ENCODE measurements around the gene USP20.
A peak's percentile ranks its signal among the peaks of the same experiment; 100 is the strongest.

The USP20 gene

GRCh38 chr9:129854588-129855110 is 19.4 kb downstream of the USP20 start:
- no peak for DNase-seq (ENCODE audit: low read depth, low spot score)

- no peak for DNase-seq (ENCODE audit: low read depth, low spot score)
These were observed 21.9 kb downstream of the USP20 start for GRCh38 chr9:129857207-129857606.

- no peak for DNase-seq (ENCODE audit: low read depth, low spot score)
These were observed 23.1 kb downstream of the USP20 start for GRCh38 chr9:129858167-129858962.

GRCh38 chr9:129860653-129861446 is 25.6 kb downstream of the USP20 start:
- no peak for DNase-seq (ENCODE audit: low read depth, low spot score)

GRCh38 chr9:129861447-129861827 is 26.2 kb downstream of the USP20 start:
- no peak for DNase-seq (ENCODE audit: low read depth, low spot score)

GRCh38 chr9:129863059-129863690 is 27.9 kb downstream of the USP20 start:
- DNase-seq (ENCODE audit: low read depth, low spot score): no peak

GRCh38 chr9:129864991-129865647 is 29.9 kb downstream of the USP20 start:
- no peak for DNase-seq (ENCODE audit: low read depth, low spot score)

GRCh38 chr9:129865668-129866320 is 30.5 kb downstream of the USP20 start:
- DNase-seq (ENCODE audit: low read depth, low spot score): no peak

GRCh38 chr9:129866394-129867135 is 31.3 kb downstream of the USP20 start:
- DNase-seq (ENCODE audit: low read depth, low spot score): no peak

GRCh38 chr9:129867136-129868022 is 32.1 kb downstream of the USP20 start:
- DNase-seq (ENCODE audit: low read depth, low spot score): no peak

GRCh38 chr9:129868023-129868871 is 33.0 kb downstream of the USP20 start:
- DNase-seq (ENCODE audit: low read depth, low spot score): no peak

GRCh38 chr9:129868872-129869486 is 33.7 kb downstream of the USP20 start:
- peak; percentile 62 for DNase-seq (ENCODE audit: low read depth, low spot score)

GRCh38 chr9:129869585-129870501 is 34.6 kb downstream of the USP20 start:
- no peak for DNase-seq (ENCODE audit: low read depth, low spot score)

- no peak for DNase-seq (ENCODE audit: low read depth, low spot score)
These were observed 35.8 kb downstream of the USP20 start for GRCh38 chr9:129871046-129871445.

- DNase-seq (ENCODE audit: low read depth, low spot score): no peak
These were observed 38.4 kb downstream of the USP20 start for GRCh38 chr9:129873563-129874190.

All from activated naive CD8-positive, alpha-beta T cell treated with anti-CD3 and anti-CD28 coated beads, Interleukin-2, amount 50 U/mL, for 16 hours (primary cell).